ENCODE results near the gene SCTR.
A peak's percentile ranks its signal among the peaks of the same experiment; 100 is the strongest.

The SCTR gene

DNA sequence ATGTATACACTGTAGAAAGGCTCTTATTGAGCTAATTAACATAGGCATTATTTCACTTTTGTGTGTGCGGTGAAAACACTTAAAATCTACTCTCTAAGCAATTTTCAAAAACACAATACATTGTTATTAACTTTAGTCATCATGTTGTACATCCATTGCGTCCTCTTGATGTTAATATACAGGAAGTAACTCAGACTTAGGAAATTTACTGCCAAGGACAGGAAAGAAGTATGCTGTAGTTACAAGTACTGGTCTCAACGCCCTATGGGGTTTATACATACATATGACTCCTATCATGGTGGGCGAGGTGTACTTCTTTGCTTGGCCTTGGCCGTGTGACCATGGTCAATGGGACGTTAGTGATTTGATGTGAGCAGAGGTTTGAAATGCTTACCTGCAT is 15.5 kb downstream of the SCTR start:
- DNase-seq (ENCODE audit: low read depth): no peak

DNA sequence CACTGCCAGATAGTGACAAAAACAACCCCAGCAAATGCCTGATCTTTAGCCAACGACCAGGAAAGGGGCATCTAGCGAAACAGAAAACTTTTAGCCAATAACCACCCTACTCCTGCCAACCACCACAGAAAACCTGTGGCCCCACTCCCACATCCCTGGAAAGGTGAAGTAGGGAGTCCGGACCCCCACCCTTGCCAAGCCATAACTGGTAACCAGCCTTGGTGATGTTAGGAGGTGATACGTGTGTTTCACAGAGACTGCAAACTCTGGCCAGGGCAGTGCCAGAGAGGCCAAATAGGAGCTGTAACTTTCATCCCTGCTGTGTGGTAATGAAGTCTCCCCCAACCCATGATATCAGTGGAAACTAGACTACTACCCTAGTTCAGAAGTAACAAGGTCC is 27.6 kb downstream of the SCTR start:
- no peak for DNase-seq (ENCODE audit: low read depth)
- TF ChIP-seq, protein P1, sequence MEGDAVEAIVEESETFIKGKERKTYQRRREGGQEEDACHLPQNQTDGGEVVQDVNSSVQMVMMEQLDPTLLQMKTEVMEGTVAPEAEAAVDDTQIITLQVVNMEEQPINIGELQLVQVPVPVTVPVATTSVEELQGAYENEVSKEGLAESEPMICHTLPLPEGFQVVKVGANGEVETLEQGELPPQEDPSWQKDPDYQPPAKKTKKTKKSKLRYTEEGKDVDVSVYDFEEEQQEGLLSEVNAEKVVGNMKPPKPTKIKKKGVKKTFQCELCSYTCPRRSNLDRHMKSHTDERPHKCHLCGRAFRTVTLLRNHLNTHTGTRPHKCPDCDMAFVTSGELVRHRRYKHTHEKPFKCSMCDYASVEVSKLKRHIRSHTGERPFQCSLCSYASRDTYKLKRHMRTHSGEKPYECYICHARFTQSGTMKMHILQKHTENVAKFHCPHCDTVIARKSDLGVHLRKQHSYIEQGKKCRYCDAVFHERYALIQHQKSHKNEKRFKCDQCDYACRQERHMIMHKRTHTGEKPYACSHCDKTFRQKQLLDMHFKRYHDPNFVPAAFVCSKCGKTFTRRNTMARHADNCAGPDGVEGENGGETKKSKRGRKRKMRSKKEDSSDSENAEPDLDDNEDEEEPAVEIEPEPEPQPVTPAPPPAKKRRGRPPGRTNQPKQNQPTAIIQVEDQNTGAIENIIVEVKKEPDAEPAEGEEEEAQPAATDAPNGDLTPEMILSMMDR (conservative IDR thresholded peaks at IDR 0.05; ENCODE audit: low read depth, low read length): no peak
- no peak overlapping the region for H3K4me3 ChIP-seq (ENCODE audit: low read depth, low read length)

More for the DNA sequence above, 15.5 kb downstream of the SCTR start:
- no peak overlapping the region for H3K4me3 ChIP-seq (ENCODE audit: low read depth, low read length)
- TF ChIP-seq, protein P1 (conservative IDR thresholded peaks at IDR 0.05; ENCODE audit: low read depth, low read length): no peak

DNA sequence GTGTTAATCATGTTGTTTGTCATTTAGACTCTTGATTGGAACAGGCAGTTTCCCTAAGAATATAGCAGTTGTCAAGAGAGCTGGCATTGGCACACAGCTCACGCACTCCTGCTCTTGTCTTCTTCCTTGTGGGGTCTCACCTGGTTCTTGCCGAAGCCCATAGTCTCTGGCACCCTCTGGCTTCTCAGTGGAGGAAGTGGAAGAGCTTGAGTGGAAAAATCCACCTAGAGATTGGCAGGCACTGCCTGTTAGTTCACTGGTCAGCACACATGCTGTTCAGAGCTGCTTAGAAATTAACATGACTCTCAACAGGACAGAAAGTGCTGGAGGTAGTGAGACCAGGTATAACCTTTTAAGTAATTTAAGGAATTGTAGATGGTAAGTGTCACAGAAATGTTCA is 28.3 kb downstream of the SCTR start:
- no peak for DNase-seq (ENCODE audit: low read depth)
- TF ChIP-seq, protein P1 (conservative IDR thresholded peaks at IDR 0.05; ENCODE audit: low read depth, low read length): peak; percentile 13
- no peak overlapping the region for H3K4me3 ChIP-seq (ENCODE audit: low read depth, low read length)

DNA sequence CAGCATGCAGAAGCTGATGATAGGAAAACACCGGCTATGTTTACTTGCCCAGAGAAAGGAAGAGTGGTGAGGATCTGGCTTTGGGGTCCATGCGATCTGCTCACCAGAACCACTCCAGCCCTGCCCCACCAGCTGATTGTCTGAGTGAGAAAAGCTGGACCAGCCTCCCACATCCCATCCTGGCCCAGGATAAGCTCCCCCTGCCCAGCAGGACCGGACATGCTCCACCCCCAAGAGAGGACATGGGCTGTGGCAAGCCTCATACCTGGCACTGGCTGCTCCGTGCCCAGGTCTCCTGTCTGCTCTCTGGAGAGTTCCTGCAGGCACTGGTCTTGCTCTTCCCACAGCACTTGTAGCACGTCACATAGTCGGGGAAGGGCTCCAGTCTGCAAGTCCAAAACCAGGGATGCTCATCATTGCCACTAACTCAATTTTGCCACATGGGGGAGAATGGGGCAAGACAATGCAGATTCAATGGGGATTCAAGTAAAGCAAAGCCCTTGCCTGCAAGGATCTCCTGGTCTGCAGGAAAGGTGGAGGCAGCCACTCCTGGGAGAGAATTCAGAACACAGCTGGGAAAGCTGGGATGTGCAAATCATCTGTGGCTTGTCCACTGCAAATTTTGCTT is 30.0 kb downstream of the SCTR start:
- TF ChIP-seq, protein P1 (conservative IDR thresholded peaks at IDR 0.05; ENCODE audit: low read depth, low read length): no peak
- DNase-seq (ENCODE audit: low read depth): no peak
- H3K4me3 ChIP-seq (ENCODE audit: low read depth, low read length): no peak overlapping the region

DNA sequence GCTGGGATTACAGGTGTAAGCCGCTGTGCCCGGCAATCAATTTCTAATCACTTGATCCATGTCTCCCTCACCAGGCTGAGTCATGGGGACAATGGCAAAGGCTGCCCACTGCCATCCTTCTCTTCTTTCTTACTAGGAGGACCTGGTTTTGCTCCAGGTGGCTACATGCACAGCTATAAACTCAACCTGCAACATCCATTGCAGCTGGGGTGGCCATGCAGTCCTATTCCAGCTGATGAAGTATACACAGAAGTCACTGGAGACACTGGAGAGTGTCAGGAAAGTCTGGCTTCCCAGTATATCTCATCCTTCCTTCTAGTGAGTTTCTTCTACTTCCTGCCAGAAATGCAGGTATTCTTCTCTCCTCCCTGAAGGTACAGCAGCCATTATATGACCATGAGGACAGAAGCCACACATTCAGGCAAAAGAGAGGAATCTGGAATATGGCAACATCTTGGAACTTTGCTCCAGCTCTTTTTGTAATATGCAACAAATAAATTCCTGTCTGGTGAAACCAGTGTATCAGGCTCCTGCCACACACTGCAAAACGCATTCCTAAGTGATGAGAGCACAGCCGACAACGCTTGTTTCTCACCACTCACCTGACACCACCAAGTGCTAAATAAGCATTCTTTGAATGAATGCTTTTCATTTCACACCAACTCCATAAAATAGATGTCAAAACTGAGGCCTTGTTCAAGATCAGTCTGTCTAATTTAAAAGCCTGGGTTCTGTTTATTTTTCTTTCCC is 32.3 kb downstream of the SCTR start:
- peak; percentile 96 for DNase-seq (ENCODE audit: low read depth)
- TF ChIP-seq, protein P1 (conservative IDR thresholded peaks at IDR 0.05; ENCODE audit: low read depth, low read length): no peak
- no peak overlapping the region for H3K4me3 ChIP-seq (ENCODE audit: low read depth, low read length)

DNA sequence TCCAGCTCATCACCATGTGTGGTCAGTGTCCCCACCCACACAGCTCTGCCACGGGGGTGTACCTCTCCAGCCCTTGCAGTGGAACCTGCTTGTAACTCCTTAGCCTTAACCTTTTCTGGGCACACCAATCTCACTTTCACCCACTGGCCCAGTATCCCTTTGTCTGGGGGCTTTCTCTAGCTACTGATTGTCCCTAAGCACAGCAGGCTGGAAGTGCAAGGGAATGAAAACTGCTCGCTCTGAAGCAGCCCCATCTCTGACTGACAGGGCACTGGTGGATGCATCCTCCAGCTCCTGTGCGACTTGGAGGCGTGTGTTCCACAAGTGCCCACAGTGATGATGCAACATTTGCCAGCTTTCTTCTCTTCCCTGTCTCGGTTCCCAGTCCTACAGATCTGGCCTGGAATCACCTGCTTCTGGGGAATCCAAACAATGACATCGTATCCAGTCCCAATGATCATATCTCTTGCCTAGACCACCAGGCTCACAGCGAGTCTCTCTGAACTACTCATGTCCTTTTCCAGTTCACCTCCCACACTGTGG is 33.6 kb downstream of the SCTR start:
- DNase-seq (ENCODE audit: low read depth): no peak
- no peak overlapping the region for H3K4me3 ChIP-seq (ENCODE audit: low read depth, low read length)
- TF ChIP-seq, protein P1 (conservative IDR thresholded peaks at IDR 0.05; ENCODE audit: low read depth, low read length): no peak
